Uterus (tissue), 2 donors: ENCODE data around the gene NOTCH1.

Source experiments
- POLR2A ChIP-seq, 2 donors: fragments of 450-650 bp; IDR thresholded peaks; one replicate each; pipeline ENCODE4 v1.6.1; 2016; ENCODE audit warnings: antibody characterized with exemption in 2 of 2, mild to moderate bottlenecking in 1 of 2, moderate library complexity in 1 of 2
- TF ChIP-seq, protein P1 (sequence below), 4 experiments: fragments of 200-600 bp in 2 of 4; fragments of 450-650 bp in 2 of 4; sonication (generic) in 2 of 4; IDR thresholded peaks; one replicate each; pipeline ENCODE4 v1.5.1; 2016 to 2019; ENCODE audit warnings: antibody characterized with exemption in 4 of 4, mild to moderate bottlenecking in 2 of 4, moderate library complexity in 1 of 4

DNA sequence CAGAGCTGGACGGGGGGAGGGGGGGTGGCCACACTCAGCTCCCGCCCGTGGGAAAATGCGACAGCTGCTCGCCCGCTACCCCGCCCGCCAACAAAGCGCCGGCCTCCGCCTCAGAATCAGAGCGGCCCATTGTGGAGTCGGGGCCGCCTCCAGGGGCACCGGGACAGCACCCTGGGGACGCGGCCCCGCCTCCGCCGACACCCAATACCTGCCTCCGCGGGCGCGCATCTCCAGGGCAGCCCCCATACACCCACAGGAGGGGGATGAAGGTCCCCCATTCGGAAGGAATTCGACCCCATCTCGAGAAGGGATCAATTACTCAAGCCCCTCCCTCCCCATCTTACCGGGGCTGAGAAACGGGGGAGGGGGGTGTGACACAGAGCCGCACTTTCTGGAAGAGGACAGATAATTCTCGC, 1.3 kb downstream of the NOTCH1 start:
- TF ChIP-seq, protein P1, sequence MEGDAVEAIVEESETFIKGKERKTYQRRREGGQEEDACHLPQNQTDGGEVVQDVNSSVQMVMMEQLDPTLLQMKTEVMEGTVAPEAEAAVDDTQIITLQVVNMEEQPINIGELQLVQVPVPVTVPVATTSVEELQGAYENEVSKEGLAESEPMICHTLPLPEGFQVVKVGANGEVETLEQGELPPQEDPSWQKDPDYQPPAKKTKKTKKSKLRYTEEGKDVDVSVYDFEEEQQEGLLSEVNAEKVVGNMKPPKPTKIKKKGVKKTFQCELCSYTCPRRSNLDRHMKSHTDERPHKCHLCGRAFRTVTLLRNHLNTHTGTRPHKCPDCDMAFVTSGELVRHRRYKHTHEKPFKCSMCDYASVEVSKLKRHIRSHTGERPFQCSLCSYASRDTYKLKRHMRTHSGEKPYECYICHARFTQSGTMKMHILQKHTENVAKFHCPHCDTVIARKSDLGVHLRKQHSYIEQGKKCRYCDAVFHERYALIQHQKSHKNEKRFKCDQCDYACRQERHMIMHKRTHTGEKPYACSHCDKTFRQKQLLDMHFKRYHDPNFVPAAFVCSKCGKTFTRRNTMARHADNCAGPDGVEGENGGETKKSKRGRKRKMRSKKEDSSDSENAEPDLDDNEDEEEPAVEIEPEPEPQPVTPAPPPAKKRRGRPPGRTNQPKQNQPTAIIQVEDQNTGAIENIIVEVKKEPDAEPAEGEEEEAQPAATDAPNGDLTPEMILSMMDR (IDR thresholded peaks at IDR 0.05), result peak in 1 of 4 experiments; percentile 4
- TF ChIP-seq POLR2A (IDR thresholded peaks at IDR 0.05), result no peak
